Stimulated activated CD8-positive, alpha-beta memory T cell treated with anti-CD3 and anti-CD28 coated beads, Interleukin-4, amount 100 ng/mL, for 48 hours (primary cell): ENCODE measurements around the gene CHRND.

ENCODE experiments used
- DNase-seq: peaks from one replicate; pipeline ENCODE4 v3.0.0-alpha.2; 2020

Gene CHRND

GRCh38 chr2:232504438-232504837 is 21.5 kb upstream of the CHRND start:
- DNase-seq: no peak

- DNase-seq: no peak
These were observed 20.1 kb upstream of the CHRND start for GRCh38 chr2:232505856-232506255.

- DNase-seq: no peak
These were observed 19.3 kb upstream of the CHRND start for GRCh38 chr2:232506709-232507108.

GRCh38 chr2:232508251-232508650 is 17.7 kb upstream of the CHRND start:
- no peak for DNase-seq

- DNase-seq: no peak
These were observed 14.5 kb upstream of the CHRND start for GRCh38 chr2:232511336-232511890.

GRCh38 chr2:232512602-232513001 is 13.4 kb upstream of the CHRND start:
- no peak for DNase-seq

GRCh38 chr2:232513353-232513752 is 12.6 kb upstream of the CHRND start:
- DNase-seq: no peak

GRCh38 chr2:232515639-232516038 is 10.3 kb upstream of the CHRND start:
- DNase-seq: no peak

GRCh38 chr2:232516551-232516950 is 9.4 kb upstream of the CHRND start:
- DNase-seq: no peak

- DNase-seq: no peak
These were observed 7.1 kb upstream of the CHRND start for GRCh38 chr2:232518844-232519243.

- DNase-seq: no peak
These were observed 6.2 kb upstream of the CHRND start, which contains the start of gene PRSS56 for GRCh38 chr2:232519581-232520438. TSS of gene PRSS56 (plus strand) at chr2:232520388. CDS start at chr2:232520599, 211 bp downstream.

- no peak for DNase-seq
These were observed 5.5 kb upstream of the CHRND start for GRCh38 chr2:232520489-232520888.

- no peak for DNase-seq
These were observed 4.9 kb upstream of the CHRND start for GRCh38 chr2:232521098-232521497.

- peak; percentile 86 for DNase-seq
These were observed 3.9 kb upstream of the CHRND start for GRCh38 chr2:232521959-232522622.

- DNase-seq: no peak
These were observed 3.1 kb upstream of the CHRND start for GRCh38 chr2:232522623-232523401.

GRCh38 chr2:232523402-232523681 is 2.6 kb upstream of the CHRND start:
- no peak for DNase-seq

GRCh38 chr2:232523682-232524597 is 2.0 kb upstream of the CHRND start:
- peak; percentile 69 for DNase-seq

- DNase-seq: no peak
These were observed 1.2 kb upstream of the CHRND start for GRCh38 chr2:232524771-232525170.

- DNase-seq: no peak
These were observed 761 bp upstream of the CHRND start for GRCh38 chr2:232525199-232525598.

- DNase-seq: no peak
These were observed 497 bp downstream of the CHRND start for GRCh38 chr2:232526372-232526941.

GRCh38 chr2:232527905-232528470 is 2.0 kb downstream of the CHRND start:
- no peak for DNase-seq
